HCT116 (cell line): Measurements from ENCODE around the gene HMGXB4. TPM values are rescaled to one million over a fixed set of nuclear protein-coding genes. Genes with fewer than 3 reads are reported as not detected.

Experiments
- ATAC-seq: fragments of 200-7000 bp; cut with Tn5 transposase; 2 replicates; pipeline ENCODE4 v1.9.1; 2020; ENCODE audit warnings: mild to moderate bottlenecking, moderate library complexity
- BruUV-seq: library from RNA; stranded (reverse); fragments of 400-500 nt; replicated peaks from 2 replicates; lab custom pipeline; 2021; lab: Mats Ljungman, UMichigan
- CTCF ChIA-PET: fragments of 300-600 bp; sonication (Branson Sonifier 250); formaldehyde crosslinking; loops from one replicate; lab custom pipeline; 2021; ENCODE audit warnings: antibody characterized with exemption; lab: Charles Lee
- POLR2A ChIA-PET: fragments of 300-600, 350-600 bp; sonication (Branson Sonifier 250); formaldehyde crosslinking; loops from one replicate; lab custom pipeline; 2021; ENCODE audit warnings: antibody characterized with exemption; lab: Charles Lee
- RAD21 ChIA-PET, 2 experiments: fragments of 300-600 bp; sonication (Branson Sonifier 250); formaldehyde crosslinking; loops; one replicate each; lab custom pipeline; 2023; ENCODE audit warnings: low total read pairs in 2 of 2; ENCODE audit not compliant: uncharacterized antibody in 2 of 2, unreplicated experiment in 2 of 2, low non-redundant PET in 1 of 2; lab: Charles Lee
- DNase-seq: peaks from one replicate; pipeline ENCODE4 v3.0.0-alpha.2; 2010; ENCODE audit warnings: low read depth, low spot score
- H2AFZ ChIP-seq: fragments of 200-600 bp; shearing (Covaris generic), sonication (generic); 2 replicates; pipeline ENCODE4 v1.6.1; 2017; ENCODE audit warnings: low read depth, mixed run types, mixed read lengths, antibody characterized with exemption, low read length; ENCODE audit not compliant: poor library complexity, severe bottlenecking
- H3K27ac ChIP-seq: 2 replicates; pipeline ENCODE4 v1.5.1; 2012; ENCODE audit warnings: low read depth, low read length
- H3K27me3 ChIP-seq: fragments of 200-600 bp; sonication (generic); 2 replicates; pipeline ENCODE4 v1.6.1; 2016; ENCODE audit warnings: mixed run types, low read length, mixed read lengths; ENCODE audit not compliant: insufficient read depth
- H3K36me3 ChIP-seq, 2 experiments: fragments of 200-500 bp in 1 of 2; fragments of 200-600 bp in 1 of 2; sonication (Bioruptor generic) in 1 of 2; sonication (generic) in 1 of 2; 2 replicates each; pipeline versions ENCODE4 v1.5.1 to v1.6.1; 2014 to 2016; ENCODE audit warnings: low read length in 2 of 2, inconsistent platforms in 1 of 2, mixed read lengths in 1 of 2, mixed run types in 1 of 2; ENCODE audit not compliant: insufficient read depth in 2 of 2, control insufficient read depth in 1 of 2
- H3K4me1 ChIP-seq, 2 experiments: fragments of 200-600 bp in 1 of 2; sonication (generic) in 1 of 2; 2 replicates each; pipeline versions ENCODE4 v1.5.1 to v1.6.1; 2012 to 2017; ENCODE audit warnings: low read length in 2 of 2, inconsistent platforms in 1 of 2, mild to moderate bottlenecking in 1 of 2, mixed read lengths in 1 of 2, mixed run types in 1 of 2, moderate library complexity in 1 of 2; ENCODE audit not compliant: insufficient read depth in 2 of 2, control insufficient read depth in 1 of 2
- H3K4me2 ChIP-seq: fragments of 200-600 bp; sonication (generic); 2 replicates; pipeline ENCODE4 v1.6.1; 2017; ENCODE audit warnings: mixed run types, low read length, mixed read lengths
- H3K4me3 ChIP-seq, 2 experiments: fragments of 200-600 bp in 1 of 2; sonication (generic) in 1 of 2; replicated peaks in 1 of 2; 2 replicates each; pipeline ENCODE4 v1.5.1; 2011 to 2016; ENCODE audit warnings: low read length in 2 of 2, control low read depth in 1 of 2, low read depth in 1 of 2, mild to moderate bottlenecking in 1 of 2, mixed read lengths in 1 of 2, mixed run types in 1 of 2
- H3K79me2 ChIP-seq: fragments of 200-600 bp; sonication (generic); 2 replicates; pipeline ENCODE4 v1.6.1; 2017; ENCODE audit warnings: mild to moderate bottlenecking, mixed run types, low read length, moderate library complexity, mixed read lengths; ENCODE audit not compliant: insufficient read depth
- H3K9ac ChIP-seq: fragments of 200-600 bp; sonication (generic); 2 replicates; pipeline ENCODE4 v1.6.1; 2016; ENCODE audit warnings: low read length, mixed read lengths
- H3K9me2 ChIP-seq: fragments of 200-600 bp; sonication (generic), shearing (Covaris generic); 2 replicates; pipeline ENCODE4 v1.6.1; 2017; ENCODE audit warnings: mixed run types, mild to moderate bottlenecking, moderate library complexity; ENCODE audit not compliant: insufficient read depth
- H3K9me3 ChIP-seq, 2 experiments: fragments of 200-500 bp in 1 of 2; fragments of 200-600 bp in 1 of 2; sonication (Bioruptor generic) in 1 of 2; sonication (generic) in 1 of 2; 2 replicates each; pipeline ENCODE4 v1.6.1; 2014 to 2017; ENCODE audit warnings: low read length in 2 of 2, mixed read lengths in 2 of 2, inconsistent platforms in 1 of 2, low read depth in 1 of 2, mild to moderate bottlenecking in 1 of 2, mixed run types in 1 of 2, moderate library complexity in 1 of 2; ENCODE audit not compliant: control insufficient read depth in 1 of 2, insufficient read depth in 1 of 2
- H4K20me1 ChIP-seq: fragments of 200-600 bp; sonication (generic), shearing (Covaris generic); 2 replicates; pipeline ENCODE4 v1.6.1; 2017; ENCODE audit warnings: mixed run types, mild to moderate bottlenecking, moderate library complexity; ENCODE audit not compliant: insufficient read depth
- EGR1 ChIP-seq: IDR thresholded peaks from 2 replicates; pipeline ENCODE4 v1.6.1; 2012; ENCODE audit warnings: low read depth
- EZH2 ChIP-seq: fragments of 200-600 bp; sonication (generic); IDR thresholded peaks from 2 replicates; pipeline ENCODE4 v1.6.1; 2017; ENCODE audit warnings: antibody characterized with exemption, mixed run types
- FOSL1 ChIP-seq: IDR thresholded peaks from 2 replicates; pipeline ENCODE4 v1.6.1; 2012; ENCODE audit warnings: low read depth
- POLR2A ChIP-seq: IDR thresholded peaks from 2 replicates; pipeline ENCODE4 v1.7.0; 2011; ENCODE audit warnings: borderline replicate concordance; ENCODE audit not compliant: insufficient read depth, insufficient read length; ENCODE audit errors: extremely low read depth
- POLR2AphosphoS5 ChIP-seq: IDR thresholded peaks from 2 replicates; pipeline ENCODE4 v1.6.1; 2011; ENCODE audit warnings: mild to moderate bottlenecking, low read depth, low read length, moderate library complexity
- RAD21 ChIP-seq: IDR thresholded peaks from 2 replicates; pipeline ENCODE4 v1.6.1; 2012; ENCODE audit warnings: low read depth, mild to moderate bottlenecking
- SP1 ChIP-seq: IDR thresholded peaks from 2 replicates; pipeline ENCODE4 v1.6.1; 2012; ENCODE audit warnings: low read depth
- TCF7L2 ChIP-seq: IDR thresholded peaks from 2 replicates; pipeline ENCODE4 v1.7.0; 2011; ENCODE audit warnings: borderline replicate concordance, inconsistent platforms; ENCODE audit not compliant: insufficient read depth, insufficient read length; ENCODE audit errors: extremely low read depth
- YY1 ChIP-seq: IDR thresholded peaks from 2 replicates; pipeline ENCODE4 v1.6.1; 2011; ENCODE audit warnings: low read length, low read depth, moderate library complexity, mild to moderate bottlenecking; ENCODE audit not compliant: insufficient replicate concordance; ENCODE audit errors: extremely low read depth
- ZFX ChIP-seq: fragments of 450-650 bp; IDR thresholded peaks from 2 replicates; pipeline ENCODE4 v1.6.1; 2017
- intact Hi-C: fragments of 100-400 bp; cut with micrococcal nuclease; formaldehyde crosslinking; loops from 2 replicates; pipeline ENCODE4 v1.10.0; 2022
- total RNA-seq: library from RNA; stranded (reverse); gene quantifications from one replicate; pipeline ENCODE4 v1.2.1, GENCODE V29; 2021; ENCODE audit not compliant: unreplicated experiment

The HMGXB4 gene
- total RNA-seq, 1 experiment from 2014 or later, result 36.7 TPM

- Histone ChIP-seq H3K79me2 (no peaks in the 10 kb centered on the region), H2AFZ (no peak overlapping the region), H3K9ac (no peak overlapping the region), H3K4me3 (no peak overlapping the region), H3K27me3 (no peaks in the 10 kb centered on the region), H3K9me3 (no peaks in the 10 kb centered on the region), H4K20me1 (no peaks in the 10 kb centered on the region), H3K4me1 (no peaks in the 10 kb centered on the region; a peak in 1 of 4 replicates), H3K27ac (no peak overlapping the region), H3K4me2 (no peak overlapping the region), H3K9me2 (no peaks in the 10 kb centered on the region), H3K36me3 (no peaks in the 10 kb centered on the region)
- RAD21 ChIA-PET, result no interaction called here
- intact Hi-C loops, result no loop called here
- no TSS peak for BruUV-seq
- ATAC-seq (no peak), DNase-seq (no peak)
- CTCF ChIA-PET, result no interaction called here
- TF ChIP-seq EGR1 (no peak), ZFX (no peak), YY1 (no peak), SP1 (no peak), RAD21 (no peak), TCF7L2 (no peak), EZH2 (no peak), POLR2A (no peak), POLR2AphosphoS5 (no peak)
- POLR2A ChIA-PET, result no interaction called here
These were observed 48.1 kb upstream of the HMGXB4 start for GRCh38 chr22:35209203-35209602.

GRCh38 chr22:35212009-35212408, 45.3 kb upstream of the HMGXB4 start:
- H3K9me2 ChIP-seq, result no peaks in the 10 kb centered on the region
- H3K36me3 ChIP-seq, result no peaks in the 10 kb centered on the region
- TF ChIP-seq FOSL1, result no peak
- no peak for TF ChIP-seq RAD21
- TF ChIP-seq YY1, result no peak
- TF ChIP-seq POLR2A, result no peak
- TF ChIP-seq, all 23 proteins: peak for 0
- no peak overlapping the region for H3K4me3 ChIP-seq
- ChIA-PET POLR2A (no interaction called here), CTCF (no interaction called here), RAD21 (no interaction called here)
- no peaks in the 10 kb centered on the region for H3K9me3 ChIP-seq
- BruUV-seq, result no TSS peak
- no peak for ATAC-seq
- no peak for DNase-seq
- no peaks in the 10 kb centered on the region; a peak in 1 of 4 replicates for H3K4me1 ChIP-seq
- H3K27me3 ChIP-seq, result no peaks in the 10 kb centered on the region
- no peaks in the 10 kb centered on the region for H4K20me1 ChIP-seq
- intact Hi-C loops, result no loop called here
- H3K27ac ChIP-seq, result no peak overlapping the region
- H3K9ac ChIP-seq, result no peak overlapping the region
- H3K4me2 ChIP-seq, result no peak overlapping the region
- no peak overlapping the region for H2AFZ ChIP-seq
- H3K79me2 ChIP-seq, result no peaks in the 10 kb centered on the region
